HCT116 (cell line): ENCODE measurements around the gene IL20RA. TPM values are rescaled to one million over a fixed set of nuclear protein-coding genes. Genes with fewer than 3 reads are reported as not detected.

Experiments
- ATAC-seq: fragments of 200-7000 bp; cut with Tn5 transposase; 2 replicates; pipeline ENCODE4 v1.9.1; 2020; ENCODE audit warnings: mild to moderate bottlenecking, moderate library complexity
- BruUV-seq: library from RNA; stranded (reverse); fragments of 400-500 nt; replicated peaks from 2 replicates; lab custom pipeline; 2021; lab: Mats Ljungman, UMichigan
- CTCF ChIA-PET: fragments of 300-600 bp; sonication (Branson Sonifier 250); formaldehyde crosslinking; loops from one replicate; lab custom pipeline; 2021; ENCODE audit warnings: antibody characterized with exemption; lab: Charles Lee
- POLR2A ChIA-PET: fragments of 300-600, 350-600 bp; sonication (Branson Sonifier 250); formaldehyde crosslinking; loops from one replicate; lab custom pipeline; 2021; ENCODE audit warnings: antibody characterized with exemption; lab: Charles Lee
- RAD21 ChIA-PET, 2 experiments: fragments of 300-600 bp; sonication (Branson Sonifier 250); formaldehyde crosslinking; loops; one replicate each; lab custom pipeline; 2023; ENCODE audit warnings: low total read pairs in 2 of 2; ENCODE audit not compliant: uncharacterized antibody in 2 of 2, unreplicated experiment in 2 of 2, low non-redundant PET in 1 of 2; lab: Charles Lee
- DNase-seq: peaks from one replicate; pipeline ENCODE4 v3.0.0-alpha.2; 2010; ENCODE audit warnings: low read depth, low spot score
- H2AFZ ChIP-seq: fragments of 200-600 bp; shearing (Covaris generic), sonication (generic); 2 replicates; pipeline ENCODE4 v1.6.1; 2017; ENCODE audit warnings: low read depth, mixed run types, mixed read lengths, antibody characterized with exemption, low read length; ENCODE audit not compliant: poor library complexity, severe bottlenecking
- H3K27ac ChIP-seq: 2 replicates; pipeline ENCODE4 v1.5.1; 2012; ENCODE audit warnings: low read depth, low read length
- H3K27me3 ChIP-seq: fragments of 200-600 bp; sonication (generic); 2 replicates; pipeline ENCODE4 v1.6.1; 2016; ENCODE audit warnings: mixed run types, low read length, mixed read lengths; ENCODE audit not compliant: insufficient read depth
- H3K36me3 ChIP-seq, 2 experiments: fragments of 200-500 bp in 1 of 2; fragments of 200-600 bp in 1 of 2; sonication (Bioruptor generic) in 1 of 2; sonication (generic) in 1 of 2; 2 replicates each; pipeline versions ENCODE4 v1.5.1 to v1.6.1; 2014 to 2016; ENCODE audit warnings: low read length in 2 of 2, inconsistent platforms in 1 of 2, mixed read lengths in 1 of 2, mixed run types in 1 of 2; ENCODE audit not compliant: insufficient read depth in 2 of 2, control insufficient read depth in 1 of 2
- H3K4me1 ChIP-seq, 2 experiments: fragments of 200-600 bp in 1 of 2; sonication (generic) in 1 of 2; 2 replicates each; pipeline versions ENCODE4 v1.5.1 to v1.6.1; 2012 to 2017; ENCODE audit warnings: low read length in 2 of 2, inconsistent platforms in 1 of 2, mild to moderate bottlenecking in 1 of 2, mixed read lengths in 1 of 2, mixed run types in 1 of 2, moderate library complexity in 1 of 2; ENCODE audit not compliant: insufficient read depth in 2 of 2, control insufficient read depth in 1 of 2
- H3K4me2 ChIP-seq: fragments of 200-600 bp; sonication (generic); 2 replicates; pipeline ENCODE4 v1.6.1; 2017; ENCODE audit warnings: mixed run types, low read length, mixed read lengths
- H3K4me3 ChIP-seq, 2 experiments: fragments of 200-600 bp in 1 of 2; sonication (generic) in 1 of 2; replicated peaks in 1 of 2; 2 replicates each; pipeline ENCODE4 v1.5.1; 2011 to 2016; ENCODE audit warnings: low read length in 2 of 2, control low read depth in 1 of 2, low read depth in 1 of 2, mild to moderate bottlenecking in 1 of 2, mixed read lengths in 1 of 2, mixed run types in 1 of 2
- H3K79me2 ChIP-seq: fragments of 200-600 bp; sonication (generic); 2 replicates; pipeline ENCODE4 v1.6.1; 2017; ENCODE audit warnings: mild to moderate bottlenecking, mixed run types, low read length, moderate library complexity, mixed read lengths; ENCODE audit not compliant: insufficient read depth
- H3K9ac ChIP-seq: fragments of 200-600 bp; sonication (generic); 2 replicates; pipeline ENCODE4 v1.6.1; 2016; ENCODE audit warnings: low read length, mixed read lengths
- H3K9me2 ChIP-seq: fragments of 200-600 bp; sonication (generic), shearing (Covaris generic); 2 replicates; pipeline ENCODE4 v1.6.1; 2017; ENCODE audit warnings: mixed run types, mild to moderate bottlenecking, moderate library complexity; ENCODE audit not compliant: insufficient read depth
- H3K9me3 ChIP-seq, 2 experiments: fragments of 200-500 bp in 1 of 2; fragments of 200-600 bp in 1 of 2; sonication (Bioruptor generic) in 1 of 2; sonication (generic) in 1 of 2; 2 replicates each; pipeline ENCODE4 v1.6.1; 2014 to 2017; ENCODE audit warnings: low read length in 2 of 2, mixed read lengths in 2 of 2, inconsistent platforms in 1 of 2, low read depth in 1 of 2, mild to moderate bottlenecking in 1 of 2, mixed run types in 1 of 2, moderate library complexity in 1 of 2; ENCODE audit not compliant: control insufficient read depth in 1 of 2, insufficient read depth in 1 of 2
- H4K20me1 ChIP-seq: fragments of 200-600 bp; sonication (generic), shearing (Covaris generic); 2 replicates; pipeline ENCODE4 v1.6.1; 2017; ENCODE audit warnings: mixed run types, mild to moderate bottlenecking, moderate library complexity; ENCODE audit not compliant: insufficient read depth
- ATF3 ChIP-seq: IDR thresholded peaks from 2 replicates; pipeline ENCODE4 v1.6.1; 2012
- CBX3 ChIP-seq: IDR thresholded peaks from 2 replicates; pipeline ENCODE4 v1.6.1; 2012; ENCODE audit warnings: low read depth
- CEBPB ChIP-seq: IDR thresholded peaks from 2 replicates; pipeline ENCODE4 v1.6.1; 2012; ENCODE audit warnings: low read depth
- CTCF ChIP-seq, 3 experiments: fragments of 200-600 bp in 1 of 3; sonication (generic) in 1 of 3; IDR thresholded peaks in 2 of 3; conservative IDR thresholded peaks in 1 of 3; 2 replicates each; pipeline ENCODE4 v1.5.1; 2012 to 2017; ENCODE audit warnings: low read depth in 2 of 3, low read length in 2 of 3, antibody characterized with exemption in 1 of 3, borderline replicate concordance in 1 of 3, control low read depth in 1 of 3, mild to moderate bottlenecking in 1 of 3, mixed read lengths in 1 of 3, mixed run types in 1 of 3, moderate library complexity in 1 of 3; ENCODE audit not compliant: insufficient read depth in 1 of 3
- EGR1 ChIP-seq: IDR thresholded peaks from 2 replicates; pipeline ENCODE4 v1.6.1; 2012; ENCODE audit warnings: low read depth
- EZH2 ChIP-seq: fragments of 200-600 bp; sonication (generic); IDR thresholded peaks from 2 replicates; pipeline ENCODE4 v1.6.1; 2017; ENCODE audit warnings: antibody characterized with exemption, mixed run types
- EZH2phosphoT487 ChIP-seq: fragments of 200-600 bp; IDR thresholded peaks from 2 replicates; pipeline ENCODE4 v1.6.1; 2018; ENCODE audit warnings: antibody characterized with exemption, borderline replicate concordance
- FOSL1 ChIP-seq: IDR thresholded peaks from 2 replicates; pipeline ENCODE4 v1.6.1; 2012; ENCODE audit warnings: low read depth
- JUND ChIP-seq: IDR thresholded peaks from 2 replicates; pipeline ENCODE4 v1.6.1; 2012
- POLR2A ChIP-seq: IDR thresholded peaks from 2 replicates; pipeline ENCODE4 v1.7.0; 2011; ENCODE audit warnings: borderline replicate concordance; ENCODE audit not compliant: insufficient read depth, insufficient read length; ENCODE audit errors: extremely low read depth
- POLR2AphosphoS5 ChIP-seq: IDR thresholded peaks from 2 replicates; pipeline ENCODE4 v1.6.1; 2011; ENCODE audit warnings: mild to moderate bottlenecking, low read depth, low read length, moderate library complexity
- RAD21 ChIP-seq: IDR thresholded peaks from 2 replicates; pipeline ENCODE4 v1.6.1; 2012; ENCODE audit warnings: low read depth, mild to moderate bottlenecking
- REST ChIP-seq: IDR thresholded peaks from 2 replicates; pipeline ENCODE4 v1.6.1; 2012; ENCODE audit warnings: low read depth
- SIN3A ChIP-seq: IDR thresholded peaks from 2 replicates; pipeline ENCODE4 v1.6.1; 2012; ENCODE audit warnings: low read depth
- SP1 ChIP-seq: IDR thresholded peaks from 2 replicates; pipeline ENCODE4 v1.6.1; 2012; ENCODE audit warnings: low read depth
- SRF ChIP-seq: IDR thresholded peaks from 2 replicates; pipeline ENCODE4 v1.6.1; 2012; ENCODE audit warnings: low read depth
- YY1 ChIP-seq: IDR thresholded peaks from 2 replicates; pipeline ENCODE4 v1.6.1; 2011; ENCODE audit warnings: low read length, low read depth, moderate library complexity, mild to moderate bottlenecking; ENCODE audit not compliant: insufficient replicate concordance; ENCODE audit errors: extremely low read depth
- ZFX ChIP-seq: fragments of 450-650 bp; IDR thresholded peaks from 2 replicates; pipeline ENCODE4 v1.6.1; 2017
- intact Hi-C: fragments of 100-400 bp; cut with micrococcal nuclease; formaldehyde crosslinking; loops from 2 replicates; pipeline ENCODE4 v1.10.0; 2022
- total RNA-seq: library from RNA; stranded (reverse); gene quantifications from one replicate; pipeline ENCODE4 v1.2.1, GENCODE V29; 2021; ENCODE audit not compliant: unreplicated experiment

Gene IL20RA
- total RNA-seq, 1 experiment from 2014 or later: 1.1 TPM

- intact Hi-C loops: loop anchor here (10.0 kb wide), 1 partner anchor 883 kb away; no protein-coding TSS in a partner anchor
- H3K27me3 ChIP-seq: no peaks in the 10 kb centered on the region
- no peaks in the 10 kb centered on the region for H3K9me3 ChIP-seq
- ChIA-PET POLR2A (no interaction called here), RAD21 (no interaction called here), CTCF (no interaction called here)
- no peaks in the 10 kb centered on the region for H4K20me1 ChIP-seq
- TF ChIP-seq RAD21: no peak
- TF ChIP-seq ATF3: no peak
- no peak for TF ChIP-seq CBX3
- TF ChIP-seq REST: no peak
- TF ChIP-seq JUND: no peak
- no peak for TF ChIP-seq SIN3A
- TF ChIP-seq YY1: no peak
- no peak for TF ChIP-seq FOSL1
- no peak for TF ChIP-seq POLR2A
- TF ChIP-seq EZH2phosphoT487: no peak
- no peak for TF ChIP-seq SP1
- TF ChIP-seq EGR1: no peak
- TF ChIP-seq CEBPB: no peak
- no peak for TF ChIP-seq SRF
- no peak for TF ChIP-seq EZH2
- TF ChIP-seq CTCF (IDR thresholded peaks at IDR 0.05 in 2 of 3, conservative IDR thresholded peaks at IDR 0.05 in 1 of 3; ENCODE audit: borderline replicate concordance in 1 of 3, insufficient read depth in 1 of 3, low read depth in 2 of 3, low read length in 2 of 3): no peak
- no peak for TF ChIP-seq POLR2AphosphoS5
- no peak for TF ChIP-seq ZFX
- no peak overlapping the region for H3K4me3 ChIP-seq
- ATAC-seq (no peak), DNase-seq (no peak)
- no peak overlapping the region for H3K9ac ChIP-seq
- no peak overlapping the region for H3K4me2 ChIP-seq
- H3K4me1 ChIP-seq: peaks cover 0 to 3% of the 10 kb centered on the region in 2 experiments; a peak in 2 of 4 replicates
- H3K27ac ChIP-seq: no peak overlapping the region
- no peaks in the 10 kb centered on the region for H3K79me2 ChIP-seq
- H3K36me3 ChIP-seq: no peaks in the 10 kb centered on the region
- BruUV-seq: no TSS peak
- no peaks in the 10 kb centered on the region for H3K9me2 ChIP-seq
- H2AFZ ChIP-seq: no peak overlapping the region
Observed at GRCh38 chr6:137092018-137092417, 47.3 kb upstream of the IL20RA start.
